H1 (cell line): Measurements from ENCODE around the gene ALX1. TPM values are rescaled to one million over a fixed set of nuclear protein-coding genes. Genes with fewer than 3 reads are reported as not detected.

Source experiments
- CBX5 ChIP-seq: fragments of 300-800, 300-1000 bp; sonication (generic); IDR thresholded peaks from 2 replicates; pipeline ENCODE4 v1.7.1; 2016; ENCODE audit warnings: antibody characterized with exemption, low read length, low read depth
- CEBPB ChIP-seq: IDR thresholded peaks from 2 replicates; pipeline ENCODE4 v1.6.1; 2012; ENCODE audit warnings: low read depth, low read length
- CTBP2 ChIP-seq: IDR thresholded peaks from 2 replicates; pipeline ENCODE4 v1.7.0; 2011; ENCODE audit warnings: borderline replicate concordance, mild to moderate bottlenecking, moderate library complexity, mixed read lengths, low read length; ENCODE audit not compliant: insufficient read depth, insufficient read length
- YY1 ChIP-seq: IDR thresholded peaks from 2 replicates; pipeline ENCODE4 v1.6.1; 2011; ENCODE audit warnings: low read depth, mild to moderate bottlenecking, low read length
- polyA plus RNA-seq, 7 experiments: library from polyadenylated mRNA; depleted of rRNA in 3 of 7; stranded (reverse) in 5 of 7; unstranded in 2 of 7; fragments of >200 nt in 5 of 7; fragments of 200-250 nt in 2 of 7; gene quantifications; 1 replicate in 5 of 7; 2 replicates in 1 of 7; 4 replicates in 1 of 7; pipeline versions ENCODE4 v1.2.1 to v1.2.3, GENCODE V29; 2011 to 2013; ENCODE audit warnings: missing spikeins in 2 of 7, mixed read lengths in 2 of 7
- total RNA-seq: library from RNA; stranded (reverse); fragmentation: NEBNext Ultra II Directional; extraction: Animal tissue kit (Norgen Biotek cat#: 25700); gene quantifications from 2 replicates; pipeline ENCODE4 v1.2.1, GENCODE V29; 2021

The ALX1 gene
- total and polyA plus RNA-seq, 2 of the 8 experiments (the other 6 are each of a cell fraction or from before 2014, with no cell fraction given) = 0.41 to 0.73 TPM

DNA sequence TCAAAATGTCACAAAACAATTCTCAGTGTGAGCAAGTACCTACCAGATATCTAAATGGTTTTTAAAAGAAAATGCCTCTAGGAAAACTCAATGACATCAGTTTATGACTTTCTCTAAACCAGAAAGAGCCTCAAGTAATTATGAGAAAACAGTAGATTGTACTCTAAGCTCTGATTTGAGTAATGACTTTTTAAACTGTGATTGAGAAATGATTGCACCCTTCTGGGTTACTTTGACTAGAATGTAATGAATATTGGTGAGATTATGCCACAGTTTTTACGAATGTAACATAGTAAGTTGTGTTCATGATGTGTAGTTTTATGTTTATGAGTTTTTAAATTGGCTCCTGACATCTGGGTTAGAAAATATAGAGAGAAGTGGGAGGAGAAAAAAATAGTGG lies 68.8 kb downstream of the ALX1 start (continued):
- TF ChIP-seq CTBP2 = no peak
- no peak for TF ChIP-seq YY1
- TF ChIP-seq CBX5 = no peak
- no peak for TF ChIP-seq CEBPB
